Subcutaneous adipose tissue (tissue), 4 donors: Measurements from ENCODE around the gene CEP350. TPM values are rescaled to one million over a fixed set of nuclear protein-coding genes. Genes with fewer than 3 reads are reported as not detected.

Source experiments
- CTCF ChIP-seq: fragments of 450-650 bp; IDR thresholded peaks from one replicate; pipeline ENCODE4 v1.5.1; 2016; ENCODE audit warnings: low read depth, mild to moderate bottlenecking, control low read depth, antibody characterized with exemption, moderate library complexity
- total RNA-seq, 4 donors: library from RNA; depleted of rRNA; stranded (reverse); fragments of >200 nt; gene quantifications; one replicate each; pipeline ENCODE4 v1.1.0, GENCODE V29; 2016

CEP350 gene
- total RNA-seq, 4 donors from 2014 or later: 77.2 to 136 (median 103) TPM

- TF ChIP-seq CTCF: no peak
These were observed 3.0 kb upstream of the CEP350 start for GRCh38 chr1:179951383-179952144.

GRCh38 chr1:179952186-179952585 is 2.4 kb upstream of the CEP350 start:
- TF ChIP-seq CTCF: no peak

DNA sequence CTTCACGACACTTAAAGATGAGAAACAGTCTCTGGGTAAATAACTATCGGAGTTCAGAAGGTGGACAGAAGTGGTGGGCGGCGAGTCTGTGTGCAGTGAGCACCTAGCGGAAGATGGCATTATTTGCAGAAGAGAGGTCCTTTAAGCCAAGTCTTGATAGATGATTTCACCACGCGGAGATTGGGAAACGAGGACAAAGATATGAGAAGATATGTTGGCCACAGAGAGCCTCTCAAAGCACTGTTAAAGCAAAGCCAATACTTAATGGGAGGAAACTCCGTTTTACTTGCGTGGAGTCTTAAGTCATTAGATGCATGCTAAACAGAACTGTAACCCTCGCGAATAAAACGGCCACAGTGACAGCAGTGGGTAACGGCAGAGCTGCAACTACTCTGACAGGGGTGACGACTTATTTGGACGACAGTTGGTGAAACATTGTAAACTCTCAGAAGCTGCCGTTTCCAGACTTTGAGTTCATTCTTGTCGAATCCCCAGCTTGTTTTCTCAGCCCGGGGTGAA is 577 bp upstream of the CEP350 start:
- no peak for TF ChIP-seq CTCF

DNA sequence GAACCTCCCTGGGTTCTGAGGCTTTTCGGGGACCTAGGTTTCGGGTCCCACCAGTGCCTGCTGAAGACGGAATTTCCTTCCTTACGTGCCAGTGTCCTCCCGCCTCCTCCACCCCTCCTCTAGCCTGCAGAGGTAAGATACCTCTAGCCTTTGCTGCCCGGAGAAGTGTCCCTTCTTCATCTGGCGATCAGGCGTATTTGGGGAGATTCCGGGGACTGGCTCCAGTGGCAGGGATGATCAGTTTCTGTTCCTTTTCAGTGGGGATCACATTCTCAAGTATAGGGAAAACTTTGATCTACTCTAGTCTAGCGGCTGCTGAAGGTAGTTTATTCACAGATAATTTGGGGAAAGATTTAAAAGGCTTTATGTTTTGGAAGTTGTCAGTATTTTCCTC is 674 bp downstream of the CEP350 start:
- no peak for TF ChIP-seq CTCF

GRCh38 chr1:179955731-179956130 is 1.1 kb downstream of the CEP350 start:
- no peak for TF ChIP-seq CTCF

- no peak for TF ChIP-seq CTCF
These were observed 3.7 kb downstream of the CEP350 start for GRCh38 chr1:179958359-179958758.

DNA sequence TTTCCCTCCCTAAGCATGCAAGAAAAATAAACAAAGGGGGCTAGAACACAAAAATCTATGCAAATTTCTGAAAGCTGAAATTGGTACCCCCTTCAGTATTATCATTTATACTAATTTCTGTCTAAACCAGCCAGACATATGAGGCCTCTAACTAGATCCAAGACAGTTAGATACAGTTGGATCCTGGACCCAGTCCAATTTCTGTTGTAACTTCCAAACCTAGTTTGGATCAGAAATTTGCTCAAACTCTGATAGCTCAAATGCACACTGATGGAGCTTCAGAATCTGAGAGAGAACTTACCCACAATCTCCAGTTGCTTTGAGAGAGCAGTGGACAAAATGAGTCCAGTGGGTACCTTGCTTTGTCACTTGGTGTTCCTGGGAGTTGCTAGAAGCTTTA is 11.9 kb downstream of the CEP350 start:
- TF ChIP-seq CTCF: no peak
